HG02852 (cell line): ENCODE measurements around the gene RICTOR.

Source experiments
- ATAC-seq: cut with Tn5 transposase; IDR thresholded peaks from one replicate; pipeline ENCODE4 v1.9.1; 2021; ENCODE audit warnings: mild to moderate bottlenecking, moderate library complexity; ENCODE audit not compliant: unreplicated experiment

Gene RICTOR

GRCh38 chr5:39093352-39093751 is 19.2 kb upstream of the RICTOR start:
- ATAC-seq: no peak

- ATAC-seq: no peak
These were observed 18.6 kb upstream of the RICTOR start for GRCh38 chr5:39092581-39093351.

GRCh38 chr5:39091940-39092580 is 17.9 kb upstream of the RICTOR start:
- no peak for ATAC-seq

- ATAC-seq: no peak
These were observed 9.8 kb upstream of the RICTOR start for GRCh38 chr5:39083968-39084367.

GRCh38 chr5:39082995-39083394 is 8.8 kb upstream of the RICTOR start:
- ATAC-seq: no peak

- peak; percentile 42 for ATAC-seq
These were observed 6.5 kb upstream of the RICTOR start for GRCh38 chr5:39080597-39081204.

GRCh38 chr5:39080168-39080567 is 6.0 kb upstream of the RICTOR start:
- ATAC-seq: no peak

- ATAC-seq: no peak
These were observed 4.9 kb upstream of the RICTOR start for GRCh38 chr5:39079147-39079546.

GRCh38 chr5:39076757-39077728 is 2.8 kb upstream of the RICTOR start:
- ATAC-seq: no peak

GRCh38 chr5:39076101-39076756 is 2.0 kb upstream of the RICTOR start:
- no peak for ATAC-seq

- ATAC-seq: peak; percentile 28
These were observed 507 bp downstream of the RICTOR start for GRCh38 chr5:39073767-39074016.

GRCh38 chr5:39072925-39073766 is 1.1 kb downstream of the RICTOR start:
- ATAC-seq: peak; percentile 43

GRCh38 chr5:39068099-39068498 is 6.1 kb downstream of the RICTOR start:
- no peak for ATAC-seq

- no peak for ATAC-seq
These were observed 9.7 kb downstream of the RICTOR start for GRCh38 chr5:39064450-39064849.

- ATAC-seq: no peak
These were observed 11.2 kb downstream of the RICTOR start for GRCh38 chr5:39063037-39063436.

- ATAC-seq: no peak
These were observed 11.7 kb downstream of the RICTOR start for GRCh38 chr5:39062530-39062929.

- no peak for ATAC-seq
These were observed 12.1 kb downstream of the RICTOR start for GRCh38 chr5:39062104-39062503.

- ATAC-seq: no peak
These were observed 15.1 kb downstream of the RICTOR start for GRCh38 chr5:39059064-39059463.

- peak; percentile 89 for ATAC-seq
These were observed 15.8 kb downstream of the RICTOR start for GRCh38 chr5:39058178-39058921.
